HG03469 (cell line): ENCODE results near the gene TNFSF8.

Experiments used
- ATAC-seq: cut with Tn5 transposase; IDR thresholded peaks from one replicate; pipeline ENCODE4 v1.9.1; 2021; ENCODE audit warnings: mild to moderate bottlenecking, moderate library complexity, moderate number of reproducible peaks; ENCODE audit not compliant: unreplicated experiment

The TNFSF8 gene

DNA sequence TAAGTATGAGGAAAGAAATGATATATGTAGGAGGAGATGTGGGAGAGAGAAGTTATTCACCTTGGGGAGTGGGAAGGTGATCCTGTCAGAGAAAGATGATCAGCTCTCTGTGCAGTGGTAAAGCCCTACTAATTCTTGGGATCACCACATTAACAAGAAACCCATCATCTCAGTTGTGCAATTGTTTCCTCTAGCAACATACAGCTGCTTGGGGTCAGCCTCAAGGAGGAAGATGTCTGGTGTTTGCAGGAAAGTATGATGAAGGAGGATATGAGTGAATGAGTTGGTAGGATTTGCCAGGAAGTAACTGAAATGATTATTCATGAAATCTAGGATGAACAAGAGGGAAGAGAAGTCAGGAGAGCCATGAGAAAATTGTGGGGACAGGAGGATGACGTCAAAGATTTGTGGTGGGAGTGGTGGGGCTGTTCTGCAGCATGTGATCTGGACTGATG is 50.1 kb downstream of the TNFSF8 start:
- no peak for ATAC-seq

DNA sequence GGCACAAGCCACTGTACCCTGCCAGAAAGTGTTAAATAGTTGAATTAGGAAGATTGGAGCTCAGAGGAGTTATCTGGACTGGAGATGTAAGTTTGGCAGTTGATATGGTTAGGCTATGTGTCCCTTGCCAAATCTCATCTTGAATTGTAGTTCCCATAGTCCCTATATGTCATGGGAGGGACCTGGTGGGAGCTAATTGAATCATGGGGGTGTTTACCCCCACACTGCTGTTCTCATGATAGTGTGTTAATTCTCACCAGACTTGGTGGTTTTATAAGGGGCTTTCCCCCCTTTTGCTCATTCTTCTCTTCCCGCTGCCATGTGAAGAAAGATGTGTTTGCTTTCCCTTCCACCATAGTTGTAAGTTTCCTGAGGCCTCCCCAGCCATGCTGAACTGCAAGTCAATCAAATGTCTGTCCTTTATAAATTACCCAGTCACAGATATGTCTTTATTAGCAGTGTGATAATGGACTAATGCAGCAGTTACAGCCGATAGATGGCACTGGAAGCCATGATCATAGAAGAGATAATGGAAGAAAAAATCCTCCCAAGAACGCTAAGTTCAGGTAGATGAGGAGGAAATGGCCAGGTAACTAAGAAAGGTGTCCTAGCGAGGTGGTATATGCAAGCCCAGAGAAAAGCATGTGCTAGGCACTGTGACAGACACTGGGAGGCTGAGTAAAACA is 51.4 kb downstream of the TNFSF8 start:
- no peak for ATAC-seq

DNA sequence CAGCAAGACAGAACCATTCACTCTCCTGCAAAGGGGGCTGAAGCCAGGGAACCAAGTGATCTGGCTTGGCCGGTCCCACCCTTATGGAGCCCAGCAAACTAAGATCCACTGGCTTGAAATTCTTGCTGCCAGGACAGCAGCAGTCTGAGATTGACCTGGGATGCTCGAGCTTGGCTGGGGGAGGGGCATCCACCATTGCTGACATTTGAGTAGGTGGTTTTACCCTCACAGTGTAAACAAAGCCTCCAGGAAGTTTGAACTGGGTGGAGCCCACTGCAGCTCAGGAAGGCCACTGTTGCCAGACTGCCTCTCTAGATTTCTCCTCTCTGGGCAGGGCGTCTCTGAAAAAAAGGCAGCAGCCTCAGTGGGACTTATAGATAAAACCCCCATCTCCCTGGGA is 60.5 kb downstream of the TNFSF8 start:
- ATAC-seq: no peak

DNA sequence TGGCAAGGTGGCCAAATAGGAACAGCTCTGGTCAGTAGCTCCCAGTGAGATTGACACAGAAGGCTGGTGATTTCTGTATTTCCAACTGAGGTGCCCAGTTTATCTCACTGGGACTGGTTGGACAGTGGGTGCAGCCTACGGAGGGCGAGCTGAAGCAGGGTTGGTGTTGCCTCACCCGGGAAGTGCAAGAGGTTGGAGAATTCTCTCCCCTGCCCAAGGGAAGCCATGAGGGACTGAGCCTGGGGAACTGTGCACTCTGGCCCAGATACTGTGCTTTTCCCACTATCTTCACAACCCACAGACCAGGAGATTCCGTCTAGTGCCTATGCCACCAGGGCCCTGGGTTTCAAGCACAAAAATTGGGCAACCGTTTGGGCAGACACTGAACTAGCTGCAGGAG is 61.0 kb downstream of the TNFSF8 start:
- no peak for ATAC-seq

DNA sequence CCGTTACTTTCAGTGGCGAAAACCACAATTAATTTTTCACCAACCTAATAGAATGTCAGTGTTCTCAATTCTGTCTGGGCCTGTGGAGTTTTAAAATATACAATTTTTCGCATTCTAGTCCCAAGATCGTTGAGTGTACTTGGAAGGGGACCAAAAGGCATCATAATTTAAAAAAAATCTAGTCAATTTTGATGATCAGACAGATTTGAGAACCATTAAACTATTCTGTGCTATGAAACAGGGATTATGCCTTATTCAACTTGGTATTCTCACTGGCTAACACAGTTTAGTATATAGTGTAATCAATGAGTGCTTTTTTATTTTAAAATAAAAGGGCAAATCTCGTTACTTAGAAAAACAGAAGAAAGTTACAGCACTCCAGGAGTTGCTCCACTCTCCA is 63.1 kb downstream of the TNFSF8 start:
- no peak for ATAC-seq

DNA sequence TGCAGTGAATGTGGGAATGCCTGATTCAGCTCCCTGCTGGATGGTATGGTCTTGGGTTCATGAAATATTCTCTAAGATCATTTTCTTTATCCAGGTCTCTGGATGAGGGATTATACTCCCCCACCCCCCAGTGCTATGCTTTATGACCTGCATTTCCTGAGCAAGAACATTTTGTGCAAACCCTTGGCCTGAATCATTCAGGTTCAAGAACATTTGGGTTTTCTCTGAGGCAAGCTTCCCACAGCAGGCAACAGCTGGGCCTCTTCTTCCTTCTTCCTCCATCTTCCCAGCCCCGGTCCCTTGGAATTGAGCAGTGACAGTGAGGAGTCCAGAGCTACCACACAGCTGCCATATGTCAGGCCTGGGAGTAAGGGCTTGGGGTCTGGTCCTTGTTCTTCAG is 65.9 kb downstream of the TNFSF8 start:
- no peak for ATAC-seq

DNA sequence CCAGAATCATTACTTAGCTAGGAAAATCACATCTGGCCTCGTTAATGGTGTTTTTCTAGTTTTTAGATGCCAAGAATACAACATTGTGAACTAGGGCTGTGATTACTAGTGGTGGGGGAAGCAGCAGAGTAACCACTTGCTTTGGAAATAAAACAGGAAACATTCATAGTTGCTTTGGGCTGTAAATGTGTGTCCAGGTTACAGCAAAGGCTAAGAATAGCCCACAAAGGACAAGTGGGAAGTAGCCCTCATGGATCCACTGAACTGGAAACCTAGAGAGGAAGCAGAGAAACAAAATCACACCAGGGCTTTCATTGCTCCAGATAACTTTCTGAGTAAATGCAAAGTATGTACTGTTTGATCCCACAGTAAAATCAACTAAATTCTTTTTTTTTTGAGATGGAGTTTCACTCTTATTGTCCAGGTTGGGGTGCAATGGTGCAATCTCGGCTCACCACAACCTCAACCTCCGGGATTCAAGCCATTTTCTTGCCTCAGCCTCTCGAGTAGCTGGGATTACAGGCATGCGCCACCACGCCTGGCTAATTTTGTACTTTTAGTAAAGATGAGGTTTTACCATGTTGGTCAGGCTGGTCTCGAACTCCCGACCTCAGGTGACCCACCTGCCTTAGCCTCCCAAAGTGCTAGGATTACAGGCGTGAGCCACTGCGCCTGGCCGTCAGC is 68.3 kb downstream of the TNFSF8 start:
- no peak for ATAC-seq

DNA sequence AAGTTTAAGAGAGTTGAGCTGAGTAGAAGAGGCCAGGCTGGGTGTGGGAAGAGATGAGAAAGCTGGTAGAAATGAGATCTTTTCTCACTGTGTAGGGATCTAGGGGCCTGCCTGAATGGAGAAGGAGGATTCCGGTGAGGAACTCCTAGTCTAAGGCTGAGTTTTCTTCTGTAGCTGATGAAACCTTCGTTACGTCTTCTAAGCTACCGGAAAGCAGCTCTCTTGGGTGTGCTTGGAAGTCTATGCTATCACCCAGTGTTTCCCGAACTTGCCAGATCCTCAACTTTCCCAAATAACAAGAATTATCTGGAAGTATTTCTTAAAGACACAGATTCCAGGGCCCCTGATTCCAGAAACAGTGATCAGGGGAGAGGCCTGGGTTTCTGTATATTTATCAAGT is 69.1 kb downstream of the TNFSF8 start:
- no peak for ATAC-seq

DNA sequence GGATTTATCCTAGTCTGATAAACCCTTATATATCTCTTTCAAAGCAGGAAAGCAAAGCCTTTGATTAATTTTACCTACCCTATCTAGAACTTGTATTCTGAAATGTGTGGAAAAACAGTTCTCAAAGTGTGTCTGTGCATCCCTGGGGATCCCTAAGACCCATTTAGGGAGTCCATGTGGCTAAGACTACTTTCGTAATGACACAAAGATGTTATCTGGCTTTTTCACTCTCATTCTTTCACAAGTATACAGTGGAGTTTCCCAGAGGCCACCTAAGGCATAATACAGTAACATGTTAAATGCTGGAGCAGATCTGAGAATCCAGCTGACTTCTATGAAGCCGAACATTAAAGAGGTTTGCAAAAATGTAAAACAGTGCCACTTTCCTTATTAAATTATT is 70.2 kb downstream of the TNFSF8 start:
- ATAC-seq: no peak

DNA sequence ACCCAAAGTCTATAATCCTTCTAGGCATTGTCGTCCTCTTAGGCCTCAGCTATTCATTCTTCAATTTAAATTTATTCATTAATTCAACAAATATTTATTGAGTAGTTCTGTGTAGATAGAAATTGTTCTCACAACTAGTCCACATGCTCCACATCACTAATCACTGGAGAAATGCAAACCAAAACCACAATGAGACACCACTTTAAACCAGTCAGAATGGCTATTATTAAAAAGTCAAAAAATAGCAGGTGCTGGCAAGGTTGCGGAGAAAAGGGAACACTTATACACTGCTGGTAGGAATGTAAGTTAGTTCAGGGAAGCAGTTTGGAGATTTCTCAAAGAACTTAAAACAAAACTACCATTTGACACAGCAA is 73.5 kb downstream of the TNFSF8 start:
- ATAC-seq: no peak

DNA sequence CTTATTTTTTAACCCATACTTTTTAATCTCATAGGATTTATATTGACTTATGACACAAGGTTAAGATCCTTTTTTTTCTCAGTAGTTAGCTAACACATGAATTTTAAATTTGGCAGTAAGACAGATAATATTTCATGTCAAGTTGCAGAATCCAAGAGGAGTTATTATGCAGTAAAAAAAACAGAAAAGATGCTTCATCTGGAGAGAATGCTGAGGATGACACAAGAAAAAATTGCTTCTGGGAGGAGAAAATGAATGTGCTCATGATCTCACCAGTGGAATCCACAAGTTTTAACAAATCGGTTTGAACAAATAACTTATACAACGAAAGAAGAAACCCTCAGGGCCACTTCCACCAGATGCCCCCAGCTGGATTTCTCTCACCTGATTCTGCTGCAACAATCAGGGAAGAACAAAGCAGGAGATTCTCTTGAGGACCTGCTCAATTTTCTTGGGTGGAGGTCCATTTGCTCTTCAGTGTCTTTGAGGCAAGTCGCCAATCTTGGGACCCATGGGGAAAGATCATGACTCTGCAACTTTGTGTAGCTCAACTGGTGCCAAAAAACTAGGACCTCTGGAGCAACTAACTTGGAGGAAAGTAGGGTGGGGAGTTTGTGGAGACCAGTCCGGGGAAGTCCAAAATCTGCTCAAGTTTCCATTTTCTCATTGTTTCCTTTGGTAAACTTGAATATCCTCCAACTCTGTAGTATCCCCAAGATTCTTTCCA is 74.0 kb downstream of the TNFSF8 start:
- no peak for ATAC-seq

DNA sequence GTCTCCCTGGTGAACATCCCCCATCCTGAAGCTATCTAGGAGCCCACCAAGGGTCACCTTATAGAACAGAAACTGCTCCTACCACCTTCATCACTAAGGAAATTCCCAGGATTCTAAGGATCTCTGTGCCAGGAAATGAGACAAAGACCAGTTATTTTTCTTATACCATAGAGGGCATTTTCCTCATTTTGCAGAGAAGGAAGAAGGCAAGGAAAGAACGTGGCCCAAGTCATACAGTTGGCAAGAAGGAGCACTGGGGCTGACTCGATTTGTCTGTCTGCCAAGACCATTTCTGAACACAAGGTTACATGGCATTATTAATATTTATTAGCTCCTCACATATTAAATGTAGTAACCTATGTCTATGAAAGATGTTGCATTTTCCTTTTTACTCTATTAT is 74.9 kb downstream of the TNFSF8 start:
- no peak for ATAC-seq

DNA sequence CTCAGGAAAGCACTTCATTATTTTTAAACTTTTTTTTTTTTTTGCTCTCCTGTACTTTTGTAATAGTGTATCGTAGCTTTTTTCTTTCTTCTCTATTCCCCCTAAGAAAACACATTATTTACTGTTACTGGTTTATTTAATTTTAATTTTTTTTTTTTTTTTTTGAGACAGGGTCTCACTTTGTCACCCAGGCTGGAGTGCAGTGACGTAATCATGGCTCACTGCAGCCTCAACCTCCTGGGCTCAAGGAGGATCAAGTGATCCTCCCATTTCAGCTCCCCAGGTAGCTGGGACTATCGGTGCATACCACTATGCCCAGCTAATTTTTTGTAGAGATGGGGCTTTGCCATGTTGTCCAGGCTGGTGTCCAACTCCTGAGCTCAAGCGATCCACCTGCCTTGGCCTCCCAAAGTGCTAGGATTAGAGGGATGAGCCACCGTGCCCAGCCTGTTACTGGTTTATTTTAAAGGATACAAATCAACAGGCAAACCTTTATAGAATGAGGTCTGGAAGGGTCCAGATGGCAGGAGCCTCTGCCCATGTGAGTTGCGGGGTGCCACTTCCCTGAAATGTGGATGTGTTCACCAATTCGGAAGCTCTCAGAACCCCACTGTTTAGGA is 75.5 kb downstream of the TNFSF8 start:
- no peak for ATAC-seq

DNA sequence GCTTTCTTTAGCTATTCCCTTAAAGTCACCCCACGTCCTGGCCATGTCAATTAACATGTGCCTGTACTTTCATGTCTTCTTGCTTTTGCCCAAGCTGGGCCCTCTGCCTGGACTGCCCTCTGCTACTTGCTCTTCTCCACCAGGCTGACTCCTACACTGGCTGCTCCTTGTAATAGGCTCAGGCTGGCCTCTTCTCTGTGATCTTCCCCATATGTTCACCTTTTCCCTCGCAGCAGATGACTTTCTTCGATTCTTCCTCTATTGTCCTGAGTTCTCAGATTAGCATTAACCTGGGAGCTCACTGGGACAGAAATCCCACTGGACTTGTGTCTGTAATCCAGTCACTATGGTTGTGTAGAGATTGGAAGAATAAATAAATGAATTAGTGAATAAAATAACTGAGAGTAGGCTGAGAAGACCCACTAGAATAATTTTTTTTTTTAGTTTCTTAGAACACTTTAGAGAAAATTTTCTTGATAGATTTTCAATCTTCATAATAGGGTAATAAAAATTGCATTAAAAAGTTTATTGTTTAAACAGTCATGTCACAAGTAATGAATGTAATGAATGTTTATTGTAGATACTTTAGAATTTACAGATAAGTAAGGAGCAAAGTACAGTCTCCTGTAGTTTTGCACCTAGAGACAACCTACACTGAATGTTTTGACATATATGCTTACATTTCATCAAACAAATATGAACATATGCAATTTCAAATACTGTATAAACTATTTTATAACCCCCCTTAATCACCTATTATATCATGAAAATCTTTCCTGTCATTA is 77.1 kb downstream of the TNFSF8 start:
- no peak for ATAC-seq

DNA sequence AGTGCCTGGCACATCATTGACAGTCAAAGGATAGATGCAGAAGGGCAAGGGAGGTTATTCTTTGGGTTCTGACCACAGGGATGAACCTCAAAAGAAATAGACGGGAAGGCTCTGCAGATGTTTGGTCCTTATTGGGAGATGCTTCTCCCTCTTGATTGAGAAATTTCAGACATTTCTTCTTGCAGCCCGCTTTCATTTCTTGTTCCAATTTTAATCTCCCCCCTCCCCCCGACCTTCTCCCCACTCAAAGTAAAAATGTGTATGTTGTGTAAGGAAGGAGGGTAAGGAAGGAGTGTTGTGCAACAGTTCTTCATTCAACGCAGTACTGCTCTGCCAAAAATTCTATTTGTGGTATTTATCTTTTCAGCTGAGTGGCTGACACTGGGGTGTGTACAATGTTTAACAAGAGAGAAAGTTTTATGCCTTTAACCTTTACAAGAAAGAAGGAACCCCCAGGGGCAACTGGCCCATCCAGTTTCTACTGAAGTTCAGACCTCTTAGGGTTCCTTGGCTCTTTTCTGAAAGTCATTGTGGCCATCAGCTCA is 78.3 kb downstream of the TNFSF8 start:
- ATAC-seq: no peak

DNA sequence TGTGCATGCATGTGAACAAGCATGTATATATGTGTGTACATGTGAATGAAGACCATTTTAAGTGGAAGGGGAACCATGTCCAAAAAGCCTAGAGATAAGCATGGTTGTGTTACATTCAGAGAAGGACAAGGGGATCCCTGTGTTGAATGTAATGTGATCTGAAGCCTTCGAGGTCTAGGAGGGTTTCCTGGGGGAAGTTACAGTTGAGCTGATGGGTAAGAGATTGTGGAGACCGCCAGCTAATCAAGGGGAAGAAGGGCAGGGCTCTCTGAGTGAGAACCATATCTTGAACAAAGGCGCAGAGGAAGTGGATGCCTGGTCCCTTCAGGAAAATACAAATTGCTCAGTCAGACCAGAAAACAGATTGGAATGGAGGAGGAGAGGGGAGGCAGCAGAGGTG is 79.1 kb downstream of the TNFSF8 start:
- no peak for ATAC-seq
